Measurements from ENCODE around the gene HOXA10.

The HOXA10 gene

GRCh38 chr7:27211084-27211446 lies 36.9 kb upstream of the HOXA10 start:
- Histone ChIP-seq H3K4me1 (ENCODE audit: insufficient read depth, low read length) (no peaks in the 10 kb centered on the region), H3K9me3 (ENCODE audit: insufficient read depth, low read length, severe bottlenecking) (no peaks in the 10 kb centered on the region), H3K4me3 (ENCODE audit: low read depth in 1 of 2, low read length in 2 of 2) (no peak overlapping the region), H4K20me1 (ENCODE audit: insufficient read depth, low read length) (no peaks in the 10 kb centered on the region), H2AFZ (ENCODE audit: low read depth, low read length) (no peak overlapping the region), H3K36me3 (ENCODE audit: insufficient read depth, low read length) (no peaks in the 10 kb centered on the region), H3K4me2 (ENCODE audit: insufficient read depth, low read length) (no peak overlapping the region), H3K27me3 (ENCODE audit: insufficient read depth, low read length, poor library complexity) (peaks cover 4% of the 10 kb centered on the region), H3K79me2 (ENCODE audit: insufficient read depth, low read length) (no peaks in the 10 kb centered on the region), H3K9ac (ENCODE audit: low read depth, low read length) (no peak overlapping the region), H3K27ac (ENCODE audit: low read length) (no peak overlapping the region)
- no peak for ATAC-seq (ENCODE audit: insufficient read depth, low read depth)
- no peak for TF ChIP-seq EZH2 (IDR thresholded peaks at IDR 0.05; ENCODE audit: borderline replicate concordance, low read depth, low read length, severe bottlenecking)
- no peak for TF ChIP-seq CTCF (IDR thresholded peaks at IDR 0.05; ENCODE audit: borderline replicate concordance, extremely low read depth, low read length, poor library complexity, severe bottlenecking)
- no peak for DNase-seq

- peak; percentile 56 for TF ChIP-seq CTCF (IDR thresholded peaks at IDR 0.05; ENCODE audit: borderline replicate concordance, extremely low read depth, low read length, poor library complexity, severe bottlenecking)
- TF ChIP-seq EZH2 (IDR thresholded peaks at IDR 0.05; ENCODE audit: borderline replicate concordance, low read depth, low read length, severe bottlenecking): no peak
- Histone ChIP-seq H3K9me3 (ENCODE audit: insufficient read depth, low read length, severe bottlenecking) (no peaks in the 10 kb centered on the region), H3K4me1 (ENCODE audit: insufficient read depth, low read length) (no peaks in the 10 kb centered on the region), H2AFZ (ENCODE audit: low read depth, low read length) (no peak overlapping the region), H3K9ac (ENCODE audit: low read depth, low read length) (no peak overlapping the region), H3K4me2 (ENCODE audit: insufficient read depth, low read length) (no peak overlapping the region), H4K20me1 (ENCODE audit: insufficient read depth, low read length) (no peaks in the 10 kb centered on the region), H3K27ac (ENCODE audit: low read length) (no peak overlapping the region), H3K27me3 (ENCODE audit: insufficient read depth, low read length, poor library complexity) (peaks cover 9% of the 10 kb centered on the region), H3K79me2 (ENCODE audit: insufficient read depth, low read length) (no peaks in the 10 kb centered on the region), H3K4me3 (ENCODE audit: low read depth in 1 of 2, low read length in 2 of 2) (no peak overlapping the region), H3K36me3 (ENCODE audit: insufficient read depth, low read length) (no peaks in the 10 kb centered on the region)
- DNase-seq: peak; percentile 21
- peak; percentile 47; the same call in 1 of the 3 replicates for ATAC-seq (ENCODE audit: insufficient read depth, low read depth)
These were observed 36.4 kb upstream of the HOXA10 start for GRCh38 chr7:27210441-27211083.

- peaks cover 11% of the 10 kb centered on the region for H3K27me3 ChIP-seq (ENCODE audit: insufficient read depth, low read length, poor library complexity)
- H4K20me1 ChIP-seq (ENCODE audit: insufficient read depth, low read length): no peaks in the 10 kb centered on the region
- H3K36me3 ChIP-seq (ENCODE audit: insufficient read depth, low read length): no peaks in the 10 kb centered on the region
- H3K4me1 ChIP-seq (ENCODE audit: insufficient read depth, low read length): no peaks in the 10 kb centered on the region
- DNase-seq (no peak), ATAC-seq (ENCODE audit: insufficient read depth, low read depth) (no peak)
- no peak overlapping the region for H3K9ac ChIP-seq (ENCODE audit: low read depth, low read length)
- TF ChIP-seq CTCF (IDR thresholded peaks at IDR 0.05; ENCODE audit: borderline replicate concordance, extremely low read depth, low read length, poor library complexity, severe bottlenecking): no peak
- TF ChIP-seq EZH2 (IDR thresholded peaks at IDR 0.05; ENCODE audit: borderline replicate concordance, low read depth, low read length, severe bottlenecking): no peak
- H3K9me3 ChIP-seq (ENCODE audit: insufficient read depth, low read length, severe bottlenecking): no peaks in the 10 kb centered on the region
- H3K79me2 ChIP-seq (ENCODE audit: insufficient read depth, low read length): no peaks in the 10 kb centered on the region
- no peak overlapping the region for H2AFZ ChIP-seq (ENCODE audit: low read depth, low read length)
- H3K27ac ChIP-seq (ENCODE audit: low read length): no peak overlapping the region
- no peak overlapping the region for H3K4me3 ChIP-seq (ENCODE audit: low read depth in 1 of 2, low read length in 2 of 2)
- H3K4me2 ChIP-seq (ENCODE audit: insufficient read depth, low read length): no peak overlapping the region
These were observed 35.9 kb upstream of the HOXA10 start for GRCh38 chr7:27209933-27210440.
